Thoracic aorta (tissue), 2 donors: ENCODE data around the gene TNPO1. TPM values are rescaled to one million over a fixed set of nuclear protein-coding genes. Genes with fewer than 3 reads are reported as not detected.

Source experiments
- ATAC-seq: fragments of 150-250 bp; one replicate; pipeline ENCODE4 v1.8.0; 2017; ENCODE audit warnings: low read depth; ENCODE audit not compliant: insufficient number of reproducible peaks, low FRiP score
- DNase-seq: peaks from one replicate; pipeline ENCODE4 v3.0.0-alpha.2; 2020; ENCODE audit warnings: low spot score
- H3K27ac ChIP-seq, 2 donors: fragments of 200-600 bp; sonication (generic); 1 replicate in 1 of 2; 2 replicates in 1 of 2; pipeline ENCODE4 v1.5.1; 2016; ENCODE audit warnings: mild to moderate bottlenecking in 2 of 2, moderate library complexity in 2 of 2
- H3K27me3 ChIP-seq: fragments of 200-600 bp; sonication (generic); replicated peaks from 2 replicates; pipeline ENCODE4 v1.6.0; 2016; ENCODE audit warnings: mild to moderate bottlenecking; ENCODE audit not compliant: insufficient read depth
- H3K36me3 ChIP-seq: fragments of 200-600 bp; sonication (generic); one replicate; pipeline ENCODE4 v1.5.1; 2016
- H3K4me1 ChIP-seq, 2 donors: fragments of 200-600 bp; sonication (generic); 1 replicate in 1 of 2; 2 replicates in 1 of 2; pipeline versions ENCODE4 v1.5.1 to v1.6.0; 2016; ENCODE audit warnings: low read depth in 2 of 2, mild to moderate bottlenecking in 1 of 2; ENCODE audit not compliant: control insufficient read depth in 1 of 2
- H3K4me3 ChIP-seq: fragments of 200-600 bp; sonication (generic); 2 replicates; pipeline ENCODE4 v1.5.1; 2016; ENCODE audit warnings: mild to moderate bottlenecking
- H3K9me3 ChIP-seq: fragments of 200-600 bp; sonication (generic); 2 replicates; pipeline ENCODE4 v1.5.1; 2016
- CTCF ChIP-seq: fragments of 200-600 bp; sonication (generic); IDR thresholded peaks from one replicate; pipeline ENCODE4 v1.5.1; 2019; ENCODE audit warnings: antibody characterized with exemption
- total RNA-seq, 2 donors: library from RNA; depleted of rRNA; stranded (reverse); fragments of >200 nt; gene quantifications; one replicate each; pipeline versions ENCODE4 v1.1.0 to v1.2.3, GENCODE V29; 2016

The TNPO1 gene
- total RNA-seq, 2 donors from 2014 or later: 75.8 to 150 TPM

GRCh38 chr5:72936893-72937292, 120.4 kb downstream of the TNPO1 start:
- Histone ChIP-seq H3K27ac (no peak overlapping the region), H3K9me3 (no peaks in the 10 kb centered on the region), H3K27me3 (no peaks in the 10 kb centered on the region), H3K4me3 (no peak overlapping the region), H3K36me3 (no peaks in the 10 kb centered on the region), H3K4me1 (peaks cover 0 to 12% of the 10 kb centered on the region in 2 donors)
- DNase-seq (no peak), ATAC-seq (no peak)
- TF ChIP-seq CTCF: no peak

DNA sequence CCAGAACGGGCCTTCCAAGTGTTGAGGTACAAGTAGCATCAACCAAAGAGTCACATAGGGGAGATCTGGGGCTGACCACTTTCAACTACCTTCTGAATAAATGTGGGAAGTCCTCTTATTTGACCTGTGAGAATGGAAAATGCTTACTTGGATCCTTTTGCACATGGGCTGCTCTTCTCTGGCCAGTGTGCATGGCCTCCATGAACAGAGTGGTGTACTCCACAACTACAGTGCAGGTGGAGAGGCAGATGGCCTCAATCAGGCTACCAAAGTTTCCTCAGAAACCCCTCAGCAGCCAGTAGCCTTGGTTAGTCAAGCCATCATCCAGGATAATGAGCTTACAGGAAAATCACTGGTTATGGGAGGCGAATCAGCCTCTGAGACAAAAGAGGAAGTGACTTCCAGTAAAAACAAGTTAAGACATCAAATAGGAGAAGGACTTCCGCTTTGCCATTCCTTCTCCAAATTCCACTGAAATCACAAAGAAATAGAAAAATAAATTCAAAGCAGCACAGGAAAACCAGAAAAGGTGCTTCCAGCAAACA, 121.1 kb downstream of the TNPO1 start:
- DNase-seq (no peak), ATAC-seq (no peak)
- Histone ChIP-seq H3K36me3 (no peaks in the 10 kb centered on the region), H3K27ac (peak overlapping the region in 1 of 2 donors; percentile 26), H3K4me3 (no peak overlapping the region), H3K4me1 (peaks cover 0 to 12% of the 10 kb centered on the region in 2 donors), H3K27me3 (no peaks in the 10 kb centered on the region), H3K9me3 (no peaks in the 10 kb centered on the region)
- no peak for TF ChIP-seq CTCF

GRCh38 chr5:72938206-72938605, 121.7 kb downstream of the TNPO1 start:
- DNase-seq: no peak
- peak overlapping the region in 1 of 2 donors; percentile 26 for H3K27ac ChIP-seq
- peaks cover 0 to 12% of the 10 kb centered on the region in 2 donors for H3K4me1 ChIP-seq
- H3K36me3 ChIP-seq: no peaks in the 10 kb centered on the region
- no peak for TF ChIP-seq CTCF
- H3K9me3 ChIP-seq: no peaks in the 10 kb centered on the region
- no peak overlapping the region for H3K4me3 ChIP-seq
- no peak for ATAC-seq
- H3K27me3 ChIP-seq: no peaks in the 10 kb centered on the region

GRCh38 chr5:72940082-72940481, 123.6 kb downstream of the TNPO1 start:
- no peak for DNase-seq
- Histone ChIP-seq H3K27ac (no peak overlapping the region), H3K4me3 (no peak overlapping the region), H3K9me3 (no peaks in the 10 kb centered on the region), H3K27me3 (no peaks in the 10 kb centered on the region), H3K4me1 (peaks cover 0 to 12% of the 10 kb centered on the region in 2 donors), H3K36me3 (no peaks in the 10 kb centered on the region)
- no peak for TF ChIP-seq CTCF
- no peak for ATAC-seq

- H3K36me3 ChIP-seq: no peaks in the 10 kb centered on the region
- no peak for ATAC-seq
- H3K4me1 ChIP-seq: peaks cover 0 to 8% of the 10 kb centered on the region in 2 donors
- no peak overlapping the region for H3K4me3 ChIP-seq
- H3K27ac ChIP-seq: no peak overlapping the region
- TF ChIP-seq CTCF: no peak
- H3K9me3 ChIP-seq: no peaks in the 10 kb centered on the region
- no peak for DNase-seq
- no peaks in the 10 kb centered on the region for H3K27me3 ChIP-seq
Measured at GRCh38 chr5:72943307-72943706, 126.8 kb downstream of the TNPO1 start.
